Ishikawa (cell line): Measurements from ENCODE around the gene SRPRB.

Experiments used
- CEBPB ChIP-seq: IDR thresholded peaks from 2 replicates; pipeline ENCODE4 v1.6.1; 2012
- CREB1 ChIP-seq: IDR thresholded peaks from 2 replicates; pipeline ENCODE4 v1.6.1; 2012; ENCODE audit warnings: low read depth
- EGR1 ChIP-seq: IDR thresholded peaks from 2 replicates; pipeline ENCODE4 v1.6.1; 2012
- EP300 ChIP-seq: IDR thresholded peaks from 2 replicates; pipeline ENCODE4 v1.6.1; 2012; ENCODE audit warnings: borderline replicate concordance
- FOXM1 ChIP-seq: IDR thresholded peaks from 2 replicates; pipeline ENCODE4 v1.6.1; 2012; ENCODE audit warnings: low read depth, borderline replicate concordance
- MAX ChIP-seq: IDR thresholded peaks from 2 replicates; pipeline ENCODE4 v1.6.1; 2012
- NFIC ChIP-seq: IDR thresholded peaks from 2 replicates; pipeline ENCODE4 v1.6.1; 2012
- RAD21 ChIP-seq: IDR thresholded peaks from 2 replicates; pipeline ENCODE4 v1.6.1; 2012; ENCODE audit warnings: low read depth
- REST ChIP-seq: IDR thresholded peaks from 2 replicates; pipeline ENCODE4 v1.6.1; 2012; ENCODE audit warnings: low read depth, mild to moderate bottlenecking
- TAF1 ChIP-seq: IDR thresholded peaks from 2 replicates; pipeline ENCODE4 v1.6.1; 2012; ENCODE audit warnings: low read depth, mild to moderate bottlenecking
- TCF12 ChIP-seq: IDR thresholded peaks from 2 replicates; pipeline ENCODE4 v1.6.1; 2012; ENCODE audit warnings: low read depth
- TEAD4 ChIP-seq: IDR thresholded peaks from 2 replicates; pipeline ENCODE4 v1.6.1; 2012
- USF1 ChIP-seq: IDR thresholded peaks from 2 replicates; pipeline ENCODE4 v1.6.1; 2012
- YY1 ChIP-seq: IDR thresholded peaks from 2 replicates; pipeline ENCODE4 v1.6.1; 2012; ENCODE audit warnings: low read depth
- ZBTB7A ChIP-seq: IDR thresholded peaks from 2 replicates; pipeline ENCODE4 v1.6.1; 2012; ENCODE audit warnings: low read depth

The SRPRB gene

GRCh38 chr3:133758964-133759739, 46.5 kb upstream of the SRPRB start:
- no peak for TF ChIP-seq TEAD4
- TF ChIP-seq USF1, result no peak
- no peak for TF ChIP-seq TCF12
- TF ChIP-seq CEBPB, result no peak
- TF ChIP-seq REST, result no peak
- no peak for TF ChIP-seq FOXM1
- no peak for TF ChIP-seq EGR1
- no peak for TF ChIP-seq YY1
- no peak for TF ChIP-seq MAX
- TF ChIP-seq TAF1, result no peak
- no peak for TF ChIP-seq NFIC
- no peak for TF ChIP-seq ZBTB7A
- no peak for TF ChIP-seq RAD21
- TF ChIP-seq EP300, result no peak

- TF ChIP-seq EP300 (no peak), NFIC (no peak), FOXM1 (no peak), TCF12 (no peak), TEAD4 (no peak), EGR1 (no peak), USF1 (no peak), CREB1 (no peak), REST (no peak), TAF1 (no peak), RAD21 (no peak), CEBPB (no peak), MAX (no peak), ZBTB7A (no peak)
Measured at GRCh38 chr3:133759740-133760305, 45.8 kb upstream of the SRPRB start.

- TF ChIP-seq TEAD4 (no peak), RAD21 (no peak)
Measured at GRCh38 chr3:133760916-133761315, 44.7 kb upstream of the SRPRB start.

- TF ChIP-seq FOXM1 (no peak), REST (no peak), ZBTB7A (no peak), RAD21 (no peak), EGR1 (no peak), NFIC (no peak), YY1 (no peak), TCF12 (no peak), USF1 (no peak), CEBPB (no peak), TAF1 (no peak)
Measured at GRCh38 chr3:133761605-133762484, 43.8 kb upstream of the SRPRB start.
